Endothelial cell of umbilical vein (primary cell): ENCODE data around the gene MAP4K4.

Experiments used
- CTCF ChIP-seq, 2 donors: IDR thresholded peaks; 1 replicate in 1 of 2; 2 replicates in 1 of 2; pipeline ENCODE4 v1.5.1; 2011; ENCODE audit warnings: low read length in 2 of 2, mild to moderate bottlenecking in 2 of 2, moderate library complexity in 2 of 2, control low read depth in 1 of 2, inconsistent platforms in 1 of 2, low read depth in 1 of 2; ENCODE audit not compliant: insufficient read depth in 1 of 2; ENCODE audit errors: extremely low read depth in 1 of 2
- POLR2A ChIP-seq: IDR thresholded peaks from 2 replicates; pipeline ENCODE4 v1.6.1; 2012; ENCODE audit warnings: low read depth, mild to moderate bottlenecking, control low read depth, low read length

- TF ChIP-seq POLR2A (no peak), CTCF (IDR thresholded peaks at IDR 0.05; ENCODE audit: extremely low read depth in 1 of 2, insufficient read depth in 1 of 2, low read depth in 1 of 2, low read length in 2 of 2) (no peak)
Measured at GRCh38 chr2:101841679-101842327, 144.3 kb downstream of the MAP4K4 start.
